K562 (cell line): ENCODE results near the gene APBA2. TPM values are rescaled to one million over a fixed set of nuclear protein-coding genes. Genes with fewer than 3 reads are reported as not detected.

Experiments
- ATAC-seq: fragments of 200-7000 bp; cut with Tn5 transposase; 3 replicates; pipeline ENCODE4 v1.9.1; 2020; ENCODE audit warnings: moderate library complexity
- BruUV-seq: library from RNA; stranded (reverse); fragments of 400-500 nt; replicated peaks from 2 replicates; lab custom pipeline; 2021; lab: Mats Ljungman, UMichigan
- CTCF ChIA-PET: fragments of 300-600 bp; formaldehyde crosslinking; extraction: SDS; loops from one replicate; lab custom pipeline; 2021; ENCODE audit warnings: low intra/inter-chr PET ratio; lab: Yijun Ruan, JAX
- POLR2A ChIA-PET: fragments of 300-600, 350-650 bp; sonication (Branson Sonifier 250); formaldehyde crosslinking; extraction: SDS; loops from one replicate; lab custom pipeline; 2021; ENCODE audit warnings: antibody characterized with exemption, inconsistent platforms; lab: Yijun Ruan, JAX
- DNase-seq, 4 experiments: peaks; one replicate each; pipeline versions ENCODE4 v3.0.0 to v3.0.0-alpha.2; 2011 to 2018; ENCODE audit warnings: low spot score in 3 of 4, mixed read lengths in 3 of 4; ENCODE audit errors: extremely low read depth in 1 of 4
- FAIRE-seq: peaks from 2 replicates; lab custom pipeline; 2011; peaks lifted over from hg19 to GRCh38; lab: Jason Lieb, UNC
- H2AFZ ChIP-seq: 2 replicates; pipeline ENCODE4 v1.6.0; 2011; ENCODE audit warnings: low read depth, low read length, control low read depth, inconsistent platforms
- H3K27ac ChIP-seq: fragments of 200-600 bp; 3 replicates; pipeline ENCODE4 v1.8.0; 2011; ENCODE audit warnings: low read depth, mild to moderate bottlenecking, control low read depth, inconsistent platforms, low read length, moderate library complexity, mixed read lengths; ENCODE audit errors: extremely low read depth
- H3K27me3 ChIP-seq, 2 experiments: fragments of 300-600 bp in 1 of 2; 2 replicates in 1 of 2; 3 replicates in 1 of 2; pipeline versions ENCODE4 v1.6.0 to v1.8.0; 2011; ENCODE audit warnings: inconsistent platforms in 2 of 2, low read length in 2 of 2, mild to moderate bottlenecking in 1 of 2, mixed read lengths in 1 of 2, moderate library complexity in 1 of 2; ENCODE audit not compliant: control insufficient read depth in 2 of 2, insufficient read depth in 2 of 2
- H3K36me3 ChIP-seq: fragments of 300-600 bp; 3 replicates; pipeline ENCODE4 v1.8.0; 2011; ENCODE audit warnings: mild to moderate bottlenecking, low read length, inconsistent platforms; ENCODE audit not compliant: control insufficient read depth, insufficient read depth
- H3K4me1 ChIP-seq, 2 experiments: fragments of 200-600 bp in 1 of 2; replicated peaks in 1 of 2; 2 replicates in 1 of 2; 3 replicates in 1 of 2; pipeline versions ENCODE4 v1.5.1 to v1.8.0; 2011; ENCODE audit warnings: inconsistent platforms in 2 of 2, low read length in 2 of 2, mild to moderate bottlenecking in 1 of 2, mixed read lengths in 1 of 2, moderate library complexity in 1 of 2; ENCODE audit not compliant: control insufficient read depth in 2 of 2, insufficient read depth in 2 of 2
- H3K4me2 ChIP-seq: 2 replicates; pipeline ENCODE4 v1.6.1; 2011; ENCODE audit warnings: low read length, control low read depth, inconsistent platforms, mixed read lengths; ENCODE audit not compliant: insufficient read depth
- H3K4me3 ChIP-seq: fragments of 200-600 bp; sonication (generic), shearing (Covaris generic); 2 replicates; pipeline ENCODE4 v1.5.1; 2016; ENCODE audit warnings: control low read depth, inconsistent platforms
- H3K79me2 ChIP-seq: fragments of 200-600 bp; 3 replicates; pipeline ENCODE4 v1.8.0; 2011; ENCODE audit warnings: low read length, inconsistent platforms; ENCODE audit not compliant: control insufficient read depth, insufficient read depth
- H3K9ac ChIP-seq, 2 experiments: 2 replicates each; pipeline versions ENCODE4 v1.6.0 to v1.6.1; 2011; ENCODE audit warnings: low read depth in 2 of 2, low read length in 2 of 2, control low read depth in 1 of 2, inconsistent platforms in 1 of 2, mild to moderate bottlenecking in 1 of 2, mixed read lengths in 1 of 2; ENCODE audit not compliant: insufficient read depth in 1 of 2
- H3K9me1 ChIP-seq: one replicate; pipeline ENCODE4 v1.6.0; 2011; ENCODE audit warnings: inconsistent platforms, mild to moderate bottlenecking, low read length, moderate library complexity; ENCODE audit not compliant: control insufficient read depth, insufficient read depth
- H3K9me3 ChIP-seq: replicated peaks from 2 replicates; pipeline ENCODE4 v1.5.1; 2011; ENCODE audit warnings: low read depth, low read length, inconsistent platforms; ENCODE audit not compliant: control insufficient read depth, insufficient read depth
- H4K20me1 ChIP-seq: replicated peaks from 2 replicates; pipeline ENCODE4 v1.6.1; 2011; ENCODE audit warnings: low read length, inconsistent platforms, mixed read lengths; ENCODE audit not compliant: control insufficient read depth, insufficient read depth
- CBX2 ChIP-seq: fragments of 200-600 bp; sonication (generic); IDR thresholded peaks from one replicate; pipeline ENCODE4 v1.6.1; 2012; ENCODE audit warnings: mild to moderate bottlenecking, low read length, inconsistent platforms; ENCODE audit not compliant: insufficient read depth, poor library complexity, severe bottlenecking
- DLX4 ChIP-seq: fragments of 250-450 bp; sonication (Bioruptor Pico); IDR thresholded peaks from 2 replicates; pipeline ENCODE4 v1.6.1; 2021; ENCODE audit warnings: mild to moderate bottlenecking
- GATA2 ChIP-seq: sonication (generic); formaldehyde crosslinking; IDR thresholded peaks from 2 replicates; pipeline ENCODE4 v1.4.0; 2020; ENCODE audit warnings: mild to moderate bottlenecking, missing genetic modification reagents
- MECOM ChIP-seq: fragments of 250-450 bp; sonication (Bioruptor Pico); IDR thresholded peaks from 2 replicates; pipeline ENCODE4 v1.8.0; 2022; ENCODE audit warnings: inconsistent platforms
- NFE2L1 ChIP-seq: fragments of 450-650 bp; IDR thresholded peaks from 2 replicates; pipeline ENCODE4 v1.6.1; 2016; ENCODE audit warnings: missing genetic modification characterization, low read depth, mild to moderate bottlenecking, missing compliant biosample characterization, moderate library complexity, borderline replicate concordance
- PTRF ChIP-seq: fragments of 450-650 bp; IDR thresholded peaks from 2 replicates; pipeline ENCODE4 v1.6.1; 2016; ENCODE audit warnings: mild to moderate bottlenecking, missing genetic modification characterization, missing compliant biosample characterization
- SIRT6 ChIP-seq: IDR thresholded peaks from one replicate; pipeline ENCODE4 v1.6.1; 2012; ENCODE audit warnings: low read depth, mild to moderate bottlenecking, control low read depth, inconsistent platforms, low read length, moderate library complexity
- SPI1 ChIP-seq: IDR thresholded peaks from 2 replicates; pipeline ENCODE4 v1.6.1; 2011; ENCODE audit warnings: low read depth, low read length, control low read depth, borderline replicate concordance
- TAF1 ChIP-seq: IDR thresholded peaks from 2 replicates; pipeline ENCODE4 v1.6.1; 2011; ENCODE audit warnings: mild to moderate bottlenecking, low read length, moderate library complexity; ENCODE audit not compliant: insufficient read depth, control insufficient read depth, severe bottlenecking; ENCODE audit errors: extremely low read depth
- TAF9B ChIP-seq: fragments of 450-650 bp; IDR thresholded peaks from 2 replicates; pipeline ENCODE4 v1.6.1; 2018; ENCODE audit warnings: mild to moderate bottlenecking; ENCODE audit not compliant: partially characterized antibody
- XRCC3 ChIP-seq: fragments of 450-650 bp; IDR thresholded peaks from 2 replicates; pipeline ENCODE4 v1.6.1; 2017; ENCODE audit warnings: mild to moderate bottlenecking, moderate library complexity
- ZBTB26 ChIP-seq: fragments of 450-650 bp; formaldehyde crosslinking; IDR thresholded peaks from 2 replicates; pipeline ENCODE4 v1.4.0; 2022; ENCODE audit warnings: missing genetic modification characterization
- ZBTB7A ChIP-seq: IDR thresholded peaks from 2 replicates; pipeline ENCODE4 v1.6.1; 2011; ENCODE audit warnings: low read depth, mild to moderate bottlenecking, low read length, moderate library complexity, borderline replicate concordance; ENCODE audit not compliant: control insufficient read depth
- ZFP36 ChIP-seq: fragments of 150-350 bp; IDR thresholded peaks from 2 replicates; pipeline ENCODE4 v1.6.1; 2018; ENCODE audit warnings: low read length, low read depth; ENCODE audit not compliant: partially characterized antibody
- ZNF444 ChIP-seq: fragments of 250-450 bp; sonication (Bioruptor Pico); IDR thresholded peaks from 2 replicates; pipeline ENCODE4 v1.4.0; 2020; ENCODE audit warnings: mild to moderate bottlenecking, moderate library complexity
- WGBS: fragments of 100-300 bp; shearing (Covaris generic); methylation state at CpG from one replicate; pipeline ENCODE4 v1.1.6; 2016; ENCODE audit warnings: low coverage, mixed read lengths; ENCODE audit not compliant: insufficient coverage; ENCODE audit errors: missing lambda C conversion rate; 5-methylcytosine and 5-hydroxymethylcytosine counted together
- in situ Hi-C: fragments of 300-500 bp; cut with MboI; formaldehyde crosslinking; loops from 4 replicates; pipeline ENCODE4 v1.15.0; 2018; ENCODE audit warnings: inconsistent platforms, mixed read lengths
- intact Hi-C: fragments of 100-400 bp; cut with micrococcal nuclease; formaldehyde crosslinking; loops from 2 replicates; pipeline ENCODE4 v1.14.2; 2022
- polyA plus RNA-seq, 8 experiments: library from polyadenylated mRNA; depleted of rRNA in 4 of 8; stranded (reverse) in 5 of 8; unstranded in 3 of 8; fragments of >200 nt; fragmentation: Nextera tagmentation in 2 of 8; fragmentation: Illumina TruSeq in 1 of 8; extraction: Ambion mirVana in 2 of 8; extraction: Trizol in 1 of 8; gene quantifications; 2 replicates each; pipeline versions ENCODE4 v1.2.1 to v1.2.3, GENCODE V29; 2011 to 2014; ENCODE audit warnings: inconsistent platforms in 1 of 8, missing spikeins in 1 of 8
- total RNA-seq, 7 experiments: library from RNA; depleted of rRNA in 6 of 7; stranded (reverse); fragments of >200 nt in 6 of 7; fragmentation: Illumina TruSeq in 2 of 7; extraction: Trizol in 2 of 7; gene quantifications; 2 replicates each; pipeline versions ENCODE4 v1.2.1 to v1.2.3, GENCODE V29; 2011 to 2021; ENCODE audit warnings: low replicate concordance in 1 of 7

The APBA2 gene
- total and polyA plus RNA-seq, 9 of the 15 experiments (the other 6 are each of a cell fraction or from before 2014, with no cell fraction given): 0.24 to 40.9 (median 25.2) TPM

GRCh38 chr15:28985691-28986090 is 99.9 kb downstream of the APBA2 start:
- peaks cover 14% of the 10 kb centered on the region for H4K20me1 ChIP-seq
- intact Hi-C loops: no loop called here
- WGBS: 69% methylated on average over 6 of the region's 8 CpGs
- no peak overlapping the region for H3K4me3 ChIP-seq
- no peaks in the 10 kb centered on the region for H3K36me3 ChIP-seq
- H3K4me2 ChIP-seq: no peak overlapping the region
- H3K27me3 ChIP-seq: no peaks in the 10 kb centered on the region
- no peaks in the 10 kb centered on the region for H3K9me3 ChIP-seq
- in situ Hi-C loops: no loop called here
- ATAC-seq (no peak), DNase-seq (no peak), FAIRE-seq (no peak)
- POLR2A ChIA-PET: interaction anchor here (1.3 kb wide), 1 partner anchor 58 kb away, joined by 3 read pairs; no protein-coding TSS in a partner anchor
- H2AFZ ChIP-seq: no peak overlapping the region
- TF ChIP-seq SPI1: peak; percentile 84
- TF ChIP-seq ZFP36: no peak
- no TSS peak for BruUV-seq
- H3K79me2 ChIP-seq: 0 out of 3 replicates have a peak, but pooled peaks cover 4% of the 10 kb centered on the region
- H3K4me1 ChIP-seq: peaks cover 15 to 25% of the 10 kb centered on the region in 2 experiments; a peak in 4 of 5 replicates
- no peak overlapping the region for H3K27ac ChIP-seq
- peak overlapping the region in 1 of 2 experiments; percentile 63; a peak in 1 of 4 replicates for H3K9ac ChIP-seq
- no peaks in the 10 kb centered on the region for H3K9me1 ChIP-seq
- CTCF ChIA-PET: no interaction called here

- no peaks in the 10 kb centered on the region for H3K36me3 ChIP-seq
- no peak overlapping the region for H3K4me3 ChIP-seq
- FAIRE-seq (no peak), ATAC-seq (no peak), DNase-seq (no peak)
- 94% methylated on average over 7 of the region's 9 CpGs for WGBS
- H3K79me2 ChIP-seq: 0 out of 3 replicates have a peak, but pooled peaks cover 4% of the 10 kb centered on the region
- H3K9me3 ChIP-seq: no peaks in the 10 kb centered on the region
- H3K4me2 ChIP-seq: no peak overlapping the region
- ChIA-PET CTCF (no interaction called here), POLR2A (no interaction called here)
- no TSS peak for BruUV-seq
- H3K9me1 ChIP-seq: no peaks in the 10 kb centered on the region
- H4K20me1 ChIP-seq: peaks cover 14% of the 10 kb centered on the region
- H2AFZ ChIP-seq: no peak overlapping the region
- in situ Hi-C loops (no loop called here), intact Hi-C loops (no loop called here)
- H3K9ac ChIP-seq: no peak overlapping the region
- H3K27ac ChIP-seq: no peak overlapping the region
- no peaks in the 10 kb centered on the region for H3K27me3 ChIP-seq
- peaks cover 16 to 26% of the 10 kb centered on the region in 2 experiments; a peak in 4 of 5 replicates for H3K4me1 ChIP-seq
- TF ChIP-seq SIRT6 (no peak), ZBTB7A (no peak), ZNF444 (CRISPR knock-in tag) (no peak), GATA2 (CRISPR knock-in tag) (no peak), TAF9B (no peak), ZBTB26 (CRISPR knock-in tag) (no peak), NFE2L1 (tag) (no peak), XRCC3 (no peak), CBX2 (no peak), PTRF (no peak), DLX4 (CRISPR knock-in tag) (no peak), TAF1 (no peak), MECOM (no peak)
Measured at GRCh38 chr15:28986108-28986507, 100.3 kb downstream of the APBA2 start.
